ENCODE data around the gene FAM107A.
"Not testable (repeated sequence)": the region's sequence is repeated elsewhere in the genome, so short reads cannot be mapped to it uniquely, and the experiment has no call there.

The FAM107A gene

GRCh38 chr3:58535531-58536500 is 41.4 kb downstream of the FAM107A start:
- DNase-seq, result no peak

GRCh38 chr3:58534592-58535494 is 42.3 kb downstream of the FAM107A start:
- no peak for DNase-seq

- no peak for DNase-seq
Observed at GRCh38 chr3:58532794-58533220, 44.4 kb downstream of the FAM107A start.

- no peak for DNase-seq
Observed at GRCh38 chr3:58531956-58532355, 45.2 kb downstream of the FAM107A start.

GRCh38 chr3:58531555-58531954 is 45.6 kb downstream of the FAM107A start:
- no peak for DNase-seq

- DNase-seq, result no peak
Observed at GRCh38 chr3:58530354-58530865, 46.8 kb downstream of the FAM107A start.

- DNase-seq, result peak; percentile 6
Observed at GRCh38 chr3:58529516-58530353, 47.5 kb downstream of the FAM107A start.

GRCh38 chr3:58528629-58529028 is 48.6 kb downstream of the FAM107A start:
- no peak for DNase-seq

GRCh38 chr3:58527440-58527839 is 49.8 kb downstream of the FAM107A start:
- not testable (repeated sequence) for DNase-seq

GRCh38 chr3:58526515-58526957 is 50.7 kb downstream of the FAM107A start:
- DNase-seq, result no peak

GRCh38 chr3:58524326-58524888 is 52.8 kb downstream of the FAM107A start:
- no peak for DNase-seq

- no peak for DNase-seq
Observed at GRCh38 chr3:58522759-58523425, 54.3 kb downstream of the FAM107A start.

GRCh38 chr3:58521917-58522631 is 55.1 kb downstream of the FAM107A start:
- DNase-seq, result no peak

GRCh38 chr3:58521336-58521670 is 55.9 kb downstream of the FAM107A start:
- no peak for DNase-seq

GRCh38 chr3:58520403-58521335 is 56.5 kb downstream of the FAM107A start:
- DNase-seq, result no peak

- no peak for DNase-seq
Observed at GRCh38 chr3:58519668-58520402, 57.4 kb downstream of the FAM107A start.

- DNase-seq, result no peak
Observed at GRCh38 chr3:58518291-58518789, 58.9 kb downstream of the FAM107A start.

GRCh38 chr3:58514405-58514804 is 62.8 kb downstream of the FAM107A start:
- DNase-seq, result no peak

Measured in NCI-H748 treated with DMSO at 0.1 percent for 48 hours (cell line).